Activated CD4-positive, alpha-beta T cell treated with anti-CD3 and anti-CD28 coated beads, Interleukin-2, amount 10 ng/mL, durations not matched to agents 24 days and 14 days (primary cell): ENCODE data around the gene MME. TPM values are rescaled to one million over a fixed set of nuclear protein-coding genes. Genes with fewer than 3 reads are reported as not detected.

Source experiments
- DNase-seq: peaks from one replicate; pipeline ENCODE4 v3.0.0; 2022
- H3K27ac Mint-ChIP-seq: one replicate; pipeline ENCODE4 v1.8.0; 2022; ENCODE audit warnings: mild to moderate bottlenecking, mixed read lengths
- H3K27me3 Mint-ChIP-seq: one replicate; pipeline ENCODE4 v1.8.0; 2022; ENCODE audit warnings: mixed read lengths
- H3K36me3 Mint-ChIP-seq: one replicate; pipeline ENCODE4 v1.8.0; 2022; ENCODE audit warnings: low read depth, mild to moderate bottlenecking, mixed read lengths
- H3K4me1 Mint-ChIP-seq: one replicate; pipeline ENCODE4 v1.8.0; 2021; ENCODE audit warnings: mixed read lengths
- H3K4me3 Mint-ChIP-seq: one replicate; pipeline ENCODE4 v1.8.0; 2022; ENCODE audit warnings: mild to moderate bottlenecking, moderate library complexity, mixed read lengths
- H3K9me3 Mint-ChIP-seq: one replicate; pipeline ENCODE4 v1.8.0; 2021; ENCODE audit warnings: mixed read lengths
- intact Hi-C: fragments of 100-400 bp; cut with micrococcal nuclease; formaldehyde crosslinking; loops from one replicate; pipeline ENCODE4 v1.15.1; 2023
- total RNA-seq: library from RNA; stranded (reverse); gene quantifications from 2 replicates; pipeline ENCODE4 v1.2.3, GENCODE V29; 2022

The MME gene
- total RNA-seq, 1 donor from 2014 or later = not detected

- H3K27me3 Mint-ChIP-seq = no peaks in the 10 kb centered on the region
- DNase-seq = no peak
- no peak overlapping the region for H3K27ac Mint-ChIP-seq
- H3K4me1 Mint-ChIP-seq = no peaks in the 10 kb centered on the region
- no peaks in the 10 kb centered on the region for H3K36me3 Mint-ChIP-seq
- no peaks in the 10 kb centered on the region for H3K9me3 Mint-ChIP-seq
- H3K4me3 Mint-ChIP-seq = no peak overlapping the region
- intact Hi-C loops = no loop called here
Observed at GRCh38 chr3:155070316-155070715, 9.8 kb upstream of the MME start.

- no peak for DNase-seq
- intact Hi-C loops = no loop called here
- no peaks in the 10 kb centered on the region for H3K4me1 Mint-ChIP-seq
- H3K4me3 Mint-ChIP-seq = no peak overlapping the region
- no peaks in the 10 kb centered on the region for H3K27me3 Mint-ChIP-seq
- H3K9me3 Mint-ChIP-seq = no peaks in the 10 kb centered on the region
- no peaks in the 10 kb centered on the region for H3K36me3 Mint-ChIP-seq
- H3K27ac Mint-ChIP-seq = no peak overlapping the region
Observed at GRCh38 chr3:155070932-155071387, 9.2 kb upstream of the MME start.

- H3K9me3 Mint-ChIP-seq = no peaks in the 10 kb centered on the region
- no peak overlapping the region for H3K4me3 Mint-ChIP-seq
- peaks cover 4% of the 10 kb centered on the region for H3K4me1 Mint-ChIP-seq
- H3K36me3 Mint-ChIP-seq = no peaks in the 10 kb centered on the region
- DNase-seq = no peak
- intact Hi-C loops = no loop called here
- peaks cover 21% of the 10 kb centered on the region for H3K27me3 Mint-ChIP-seq
- H3K27ac Mint-ChIP-seq = no peak overlapping the region
Observed at GRCh38 chr3:155075200-155075599, 4.9 kb upstream of the MME start.

DNA sequence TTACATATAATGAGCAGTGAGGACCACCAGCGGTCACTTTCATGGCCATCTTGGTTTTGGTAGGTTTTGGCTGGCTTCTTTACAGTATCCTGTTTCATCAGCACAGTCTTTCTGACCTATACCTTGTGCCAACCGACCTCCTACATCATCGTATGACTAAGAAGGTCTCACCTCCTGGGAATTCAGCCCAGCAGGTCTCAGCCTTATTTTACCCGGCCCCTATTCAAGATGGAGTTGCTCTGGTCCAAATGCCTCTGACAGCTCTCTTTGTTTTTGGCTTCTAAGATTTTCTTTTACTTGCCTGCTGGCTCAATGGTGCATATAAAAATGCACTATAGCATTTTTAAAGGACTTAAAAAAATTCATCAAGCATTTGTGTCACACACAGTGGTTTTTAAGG is 3.2 kb upstream of the MME start:
- Mint-ChIP-seq H3K27ac (no peak overlapping the region), H3K4me3 (no peak overlapping the region), H3K4me1 (peaks cover 7% of the 10 kb centered on the region), H3K9me3 (no peaks in the 10 kb centered on the region), H3K36me3 (no peaks in the 10 kb centered on the region), H3K27me3 (peaks cover 35% of the 10 kb centered on the region)
- DNase-seq = no peak
- intact Hi-C loops = no loop called here

- intact Hi-C loops = no loop called here
- H3K36me3 Mint-ChIP-seq = no peaks in the 10 kb centered on the region
- H3K4me3 Mint-ChIP-seq = peak overlapping the region; percentile 52
- DNase-seq = no peak
- H3K9me3 Mint-ChIP-seq = no peaks in the 10 kb centered on the region
- peaks cover 7% of the 10 kb centered on the region for H3K4me1 Mint-ChIP-seq
- no peak overlapping the region for H3K27ac Mint-ChIP-seq
- peaks cover 38% of the 10 kb centered on the region for H3K27me3 Mint-ChIP-seq
Observed at GRCh38 chr3:155078711-155079467, 1.2 kb upstream of the MME start.

DNA sequence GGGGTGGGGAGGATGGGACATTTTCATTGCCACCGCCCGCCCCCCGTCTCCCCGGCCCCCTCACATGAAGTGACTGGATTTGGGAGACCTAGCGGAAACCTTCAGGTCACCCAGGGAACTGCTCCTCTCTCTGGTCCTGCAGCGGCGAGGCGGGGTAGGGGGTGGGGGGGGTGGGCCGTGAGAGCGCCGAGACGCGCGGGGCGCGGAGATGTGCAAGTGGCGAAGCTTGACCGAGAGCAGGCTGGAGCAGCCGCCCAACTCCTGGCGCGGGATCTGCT is 712 bp upstream of the MME start:
- DNase-seq = no peak
- Mint-ChIP-seq H3K27ac (no peak overlapping the region), H3K4me3 (no peak overlapping the region), H3K4me1 (peaks cover 7% of the 10 kb centered on the region), H3K27me3 (peaks cover 38% of the 10 kb centered on the region), H3K9me3 (no peaks in the 10 kb centered on the region), H3K36me3 (no peaks in the 10 kb centered on the region)
- intact Hi-C loops = no loop called here

GRCh38 chr3:155080692-155081091 is 573 bp downstream of the MME start:
- H3K9me3 Mint-ChIP-seq = no peaks in the 10 kb centered on the region
- H3K36me3 Mint-ChIP-seq = no peaks in the 10 kb centered on the region
- no peak overlapping the region for H3K4me3 Mint-ChIP-seq
- no peak for DNase-seq
- no peak overlapping the region for H3K27ac Mint-ChIP-seq
- peaks cover 7% of the 10 kb centered on the region for H3K4me1 Mint-ChIP-seq
- peaks cover 38% of the 10 kb centered on the region for H3K27me3 Mint-ChIP-seq
- intact Hi-C loops = no loop called here

DNA sequence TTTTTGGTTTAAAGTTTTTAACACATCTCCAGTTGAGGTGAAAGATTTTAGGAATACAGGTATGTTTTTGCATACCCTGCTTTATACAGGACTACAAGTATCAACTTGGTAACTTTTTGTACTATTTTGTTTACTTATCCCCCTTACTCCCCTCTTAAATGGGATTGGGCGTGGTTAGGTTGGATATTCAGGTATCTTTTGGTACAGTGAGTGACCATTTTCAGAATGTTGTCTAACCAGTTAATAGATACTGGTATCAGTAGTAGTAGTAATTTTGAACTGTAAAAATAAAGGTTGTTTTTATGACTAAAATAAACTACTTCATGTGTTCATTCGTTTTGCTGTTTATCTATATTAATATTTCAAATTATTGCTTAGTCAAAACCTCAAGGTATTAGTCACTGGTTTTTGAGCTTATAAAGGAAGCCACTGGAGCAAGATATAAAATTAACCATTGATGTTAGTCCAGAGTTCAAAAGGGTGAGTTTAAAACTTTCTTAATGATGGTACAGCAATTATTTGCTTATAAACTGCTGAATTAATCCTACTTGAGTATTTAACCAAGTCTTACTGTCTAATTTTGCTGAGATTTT is 3.3 kb downstream of the MME start:
- Mint-ChIP-seq H3K27ac (no peak overlapping the region), H3K4me1 (peaks cover 7% of the 10 kb centered on the region), H3K27me3 (peaks cover 28% of the 10 kb centered on the region), H3K36me3 (no peaks in the 10 kb centered on the region), H3K4me3 (no peak overlapping the region), H3K9me3 (no peaks in the 10 kb centered on the region)
- no peak for DNase-seq
- intact Hi-C loops = no loop called here

GRCh38 chr3:155084567-155084966 is 4.4 kb downstream of the MME start:
- Mint-ChIP-seq H3K4me3 (no peak overlapping the region), H3K36me3 (no peaks in the 10 kb centered on the region), H3K9me3 (no peaks in the 10 kb centered on the region), H3K4me1 (peaks cover 3% of the 10 kb centered on the region), H3K27ac (no peak overlapping the region), H3K27me3 (peaks cover 19% of the 10 kb centered on the region)
- intact Hi-C loops = no loop called here
- no peak for DNase-seq

DNA sequence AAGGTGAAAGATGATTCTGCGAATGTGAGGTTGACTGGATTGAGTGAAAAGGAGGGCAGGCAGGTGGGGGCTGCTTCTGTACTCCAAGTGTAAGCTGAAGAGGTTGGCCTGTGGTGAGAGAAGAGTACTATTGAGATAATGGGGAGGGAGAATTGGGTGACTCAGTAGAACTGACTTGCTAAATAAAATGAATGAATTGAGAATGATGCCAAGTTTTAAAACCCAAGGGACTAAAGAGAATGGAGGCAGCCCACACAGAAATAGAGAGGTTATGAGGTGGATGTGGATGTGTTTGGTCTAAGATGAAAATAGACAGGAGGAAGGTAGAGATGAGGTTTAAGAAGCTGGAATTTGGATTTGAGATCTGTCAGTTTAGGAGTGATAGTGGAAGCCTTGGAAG is 5.9 kb downstream of the MME start:
- Mint-ChIP-seq H3K4me1 (no peaks in the 10 kb centered on the region), H3K9me3 (no peaks in the 10 kb centered on the region)

GRCh38 chr3:155088706-155089345 is 8.7 kb downstream of the MME start:
- H3K36me3 Mint-ChIP-seq = no peaks in the 10 kb centered on the region
- H3K4me1 Mint-ChIP-seq = no peaks in the 10 kb centered on the region
- H3K27me3 Mint-ChIP-seq = no peaks in the 10 kb centered on the region
- intact Hi-C loops = no loop called here
- no peak overlapping the region for H3K4me3 Mint-ChIP-seq
- H3K27ac Mint-ChIP-seq = no peak overlapping the region
- no peak for DNase-seq
- no peaks in the 10 kb centered on the region for H3K9me3 Mint-ChIP-seq

More for the DNA sequence above, 5.9 kb downstream of the MME start:
- Mint-ChIP-seq H3K4me3 (no peak overlapping the region), H3K27me3 (peaks cover 8% of the 10 kb centered on the region), H3K27ac (no peak overlapping the region), H3K36me3 (no peaks in the 10 kb centered on the region)
- no peak for DNase-seq
- intact Hi-C loops = no loop called here

GRCh38 chr3:155089495-155089894 is 9.4 kb downstream of the MME start:
- intact Hi-C loops = no loop called here
- Mint-ChIP-seq H3K9me3 (no peaks in the 10 kb centered on the region), H3K4me3 (no peak overlapping the region), H3K4me1 (no peaks in the 10 kb centered on the region), H3K27ac (no peak overlapping the region), H3K27me3 (no peaks in the 10 kb centered on the region), H3K36me3 (no peaks in the 10 kb centered on the region)
- no peak for DNase-seq

GRCh38 chr3:155093261-155093660 is 13.1 kb downstream of the MME start:
- Mint-ChIP-seq H3K27me3 (no peaks in the 10 kb centered on the region), H3K4me1 (no peaks in the 10 kb centered on the region), H3K4me3 (no peak overlapping the region), H3K27ac (no peak overlapping the region), H3K9me3 (no peaks in the 10 kb centered on the region), H3K36me3 (no peaks in the 10 kb centered on the region)
- intact Hi-C loops = no loop called here
- DNase-seq = no peak

- H3K9me3 Mint-ChIP-seq = peaks cover 4% of the 10 kb centered on the region
- H3K36me3 Mint-ChIP-seq = no peaks in the 10 kb centered on the region
- no peak for DNase-seq
- no peaks in the 10 kb centered on the region for H3K4me1 Mint-ChIP-seq
- intact Hi-C loops = no loop called here
- H3K27ac Mint-ChIP-seq = no peak overlapping the region
- no peaks in the 10 kb centered on the region for H3K27me3 Mint-ChIP-seq
- H3K4me3 Mint-ChIP-seq = no peak overlapping the region
Observed at GRCh38 chr3:155096303-155097008, 16.3 kb downstream of the MME start.
